ENCODE results near the gene KRT26. TPM values are rescaled to one million over a fixed set of nuclear protein-coding genes. Genes with fewer than 3 reads are reported as not detected.
"Not testable (repeated sequence)": the region's sequence is repeated elsewhere in the genome, so short reads cannot be mapped to it uniquely, and the experiment has no call there.

Gene KRT26
- total RNA-seq, 2 donors from 2014 or later, result not detected

DNA sequence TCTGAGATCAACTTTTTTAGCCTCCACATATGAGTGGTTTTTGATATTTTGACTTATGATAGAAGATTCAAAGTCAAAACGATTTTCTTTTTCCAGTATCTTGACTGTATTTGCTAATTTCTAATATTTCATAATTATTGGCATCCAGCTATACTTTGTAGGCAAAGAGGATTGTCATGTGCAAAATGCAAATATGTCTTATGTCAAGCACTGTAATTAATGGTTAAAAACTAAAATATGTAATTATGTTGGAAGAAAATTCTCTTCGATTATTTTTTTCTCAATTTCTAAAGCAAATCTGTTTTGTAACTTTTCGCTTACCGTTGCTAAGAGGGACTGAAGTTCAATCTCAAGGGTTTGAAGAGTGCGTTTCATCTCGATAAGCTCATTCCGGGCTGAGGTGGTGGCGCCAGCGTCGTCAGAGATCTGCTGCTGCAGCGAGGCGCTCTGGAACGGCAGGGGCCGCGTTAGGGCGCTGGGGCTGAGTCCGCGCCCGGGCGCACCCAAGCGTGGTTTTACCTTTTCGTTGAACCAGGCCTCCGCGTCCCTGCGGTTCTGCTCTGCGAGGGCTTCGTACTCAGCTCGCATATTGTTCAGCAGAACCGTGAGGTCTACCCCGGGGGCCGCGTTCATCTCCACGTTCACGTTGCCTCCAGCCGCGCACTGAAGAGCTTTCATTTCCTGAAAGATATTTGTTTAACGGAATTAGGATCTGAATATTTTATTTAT lies 7.3 kb upstream of the KRT26 start:
- H3K27me3 Mint-ChIP-seq, result peaks cover 41 to 66% of the 10 kb centered on the region in 2 donors
- DNase-seq (ENCODE audit: low spot score) (no peak), ATAC-seq (no peak)
- H3K4me3 Mint-ChIP-seq, result no peak overlapping the region
- no peak overlapping the region for H3K27ac Mint-ChIP-seq
- no peaks in the 10 kb centered on the region for H3K36me3 Mint-ChIP-seq
- H3K4me1 Mint-ChIP-seq (ENCODE audit: low read depth in 2 of 2), result no peaks in the 10 kb centered on the region
- H3K9me3 Mint-ChIP-seq, result no peaks in the 10 kb centered on the region

- ATAC-seq, result no peak
- no peaks in the 10 kb centered on the region for H3K36me3 Mint-ChIP-seq
- no peak overlapping the region for H3K27ac Mint-ChIP-seq
- no peak for DNase-seq (ENCODE audit: low spot score)
- peaks cover 41 to 65% of the 10 kb centered on the region in 2 donors for H3K27me3 Mint-ChIP-seq
- no peaks in the 10 kb centered on the region for H3K4me1 Mint-ChIP-seq (ENCODE audit: low read depth in 2 of 2)
- no peak overlapping the region for H3K4me3 Mint-ChIP-seq
- no peaks in the 10 kb centered on the region for H3K9me3 Mint-ChIP-seq
These were observed 6.5 kb upstream of the KRT26 start for GRCh38 chr17:40778461-40778860.

DNA sequence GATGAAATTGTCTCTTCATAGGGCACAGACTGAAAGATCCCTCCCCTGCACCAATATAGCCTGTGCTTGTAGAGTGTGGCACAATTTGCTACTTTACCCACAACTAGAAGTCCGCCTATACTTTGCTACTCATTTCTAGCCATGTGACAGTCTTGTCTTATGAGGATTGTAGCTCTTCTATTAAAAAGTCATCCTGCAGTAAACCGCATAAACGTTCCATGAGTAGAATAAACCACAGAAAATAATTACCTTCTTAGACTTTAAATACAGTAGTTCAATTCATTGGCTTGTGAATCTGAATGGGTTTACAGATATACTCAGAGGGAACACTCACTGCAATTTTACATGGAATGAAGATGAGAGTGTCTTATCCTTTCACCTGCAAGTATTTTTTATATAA lies 6.0 kb upstream of the KRT26 start:
- Mint-ChIP-seq H3K4me3 (no peak overlapping the region), H3K9me3 (no peaks in the 10 kb centered on the region), H3K27me3 (peaks cover 37 to 62% of the 10 kb centered on the region in 2 donors), H3K36me3 (no peaks in the 10 kb centered on the region), H3K4me1 (ENCODE audit: low read depth in 2 of 2) (no peaks in the 10 kb centered on the region), H3K27ac (no peak overlapping the region)
- ATAC-seq (no peak), DNase-seq (ENCODE audit: low spot score) (no peak)

DNA sequence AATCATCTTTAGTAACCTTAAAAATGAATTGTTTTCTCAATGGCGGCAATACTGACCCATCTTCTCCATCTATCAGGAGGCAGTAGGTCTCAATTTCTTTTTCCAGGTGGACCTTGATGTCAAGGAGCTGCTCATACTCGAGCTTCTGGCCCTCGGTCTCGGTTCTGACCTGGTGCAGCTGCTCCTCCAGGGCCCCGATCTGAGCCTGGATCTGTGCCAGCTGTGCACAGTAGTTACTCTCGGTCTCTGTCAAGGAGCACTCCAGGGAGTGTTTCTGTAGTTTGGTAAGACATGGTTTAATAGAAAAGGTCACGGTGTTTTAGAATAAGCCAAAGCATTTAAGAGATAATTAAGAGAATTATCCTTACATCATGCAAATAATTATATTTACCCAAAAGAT lies 5.5 kb upstream of the KRT26 start:
- H3K4me1 Mint-ChIP-seq (ENCODE audit: low read depth in 2 of 2), result no peaks in the 10 kb centered on the region
- H3K36me3 Mint-ChIP-seq, result no peaks in the 10 kb centered on the region
- ATAC-seq, result no peak
- no peak for DNase-seq (ENCODE audit: low spot score)
- H3K4me3 Mint-ChIP-seq, result no peak overlapping the region
- H3K9me3 Mint-ChIP-seq, result no peaks in the 10 kb centered on the region
- H3K27me3 Mint-ChIP-seq, result peaks cover 42 to 62% of the 10 kb centered on the region in 2 donors
- H3K27ac Mint-ChIP-seq, result no peak overlapping the region

- Mint-ChIP-seq H3K4me3 (no peak overlapping the region), H3K4me1 (ENCODE audit: low read depth in 2 of 2) (no peaks in the 10 kb centered on the region), H3K27ac (no peak overlapping the region), H3K9me3 (no peaks in the 10 kb centered on the region), H3K36me3 (no peaks in the 10 kb centered on the region), H3K27me3 (peaks cover 45 to 75% of the 10 kb centered on the region in 2 donors)
- no peak for DNase-seq (ENCODE audit: low spot score)
- no peak for ATAC-seq
These were observed 3.9 kb upstream of the KRT26 start for GRCh38 chr17:40775945-40776344.

GRCh38 chr17:40765657-40766056 lies 6.3 kb downstream of the KRT26 start:
- H3K27ac Mint-ChIP-seq, result no peak overlapping the region
- peaks cover 24 to 25% of the 10 kb centered on the region in 2 donors for H3K27me3 Mint-ChIP-seq
- H3K4me1 Mint-ChIP-seq (ENCODE audit: low read depth in 2 of 2), result no peaks in the 10 kb centered on the region
- DNase-seq (ENCODE audit: low spot score) (no peak), ATAC-seq (no peak)
- no peak overlapping the region for H3K4me3 Mint-ChIP-seq
- peaks cover 14% of the 10 kb centered on the region for H3K9me3 Mint-ChIP-seq
- H3K36me3 Mint-ChIP-seq, result peaks cover 18% of the 10 kb centered on the region

GRCh38 chr17:40763752-40764151 lies 8.2 kb downstream of the KRT26 start:
- Mint-ChIP-seq H3K9me3 (peaks cover 25% of the 10 kb centered on the region), H3K27ac (no peak overlapping the region), H3K27me3 (peaks cover 23 to 36% of the 10 kb centered on the region in 2 donors), H3K36me3 (peaks cover 34% of the 10 kb centered on the region), H3K4me1 (ENCODE audit: low read depth in 2 of 2) (no peaks in the 10 kb centered on the region), H3K4me3 (no peak overlapping the region)
- DNase-seq (ENCODE audit: low spot score) (no peak), ATAC-seq (no peak)

GRCh38 chr17:40760105-40761016 lies 11.6 kb downstream of the KRT26 start:
- Mint-ChIP-seq H3K4me3 (no peak overlapping the region), H3K4me1 (ENCODE audit: low read depth in 2 of 2) (no peaks in the 10 kb centered on the region), H3K9me3 (peaks cover 25% of the 10 kb centered on the region), H3K27me3 (peaks cover 27 to 49% of the 10 kb centered on the region in 2 donors), H3K36me3 (peaks cover 39% of the 10 kb centered on the region), H3K27ac (no peak overlapping the region)
- ATAC-seq (no peak), DNase-seq (ENCODE audit: low spot score) (no peak)

DNA sequence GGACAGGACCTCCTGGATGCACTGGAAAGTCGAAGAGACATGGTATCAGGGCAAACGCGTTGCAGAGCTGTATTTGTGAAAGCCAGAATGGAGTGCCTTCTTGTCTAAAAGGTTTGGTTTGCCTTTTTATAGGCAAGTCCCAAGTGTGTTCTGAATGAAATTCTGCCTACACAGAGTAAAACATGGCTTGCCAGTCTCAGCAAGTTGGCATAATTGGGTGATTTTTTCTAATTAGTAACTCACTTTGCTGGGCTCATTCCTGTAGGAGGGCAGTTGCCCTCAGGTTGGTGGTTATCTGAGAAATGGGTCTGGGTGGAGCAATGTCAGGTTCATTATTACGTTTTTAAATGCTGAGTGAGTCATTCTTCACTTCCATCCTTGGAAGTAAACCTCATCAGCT lies 16.8 kb downstream of the KRT26 start, which contains the start of gene KRT25:
TSS of gene KRT25 (minus strand) at position 101 of the 400 bp plus-strand sequence. CDS start at position 41, 60 bp downstream.
- Mint-ChIP-seq H3K27ac (no peak within 1 kb of the TSS), H3K4me3 (no peak within 1 kb of the TSS), H3K4me1 (ENCODE audit: low read depth in 2 of 2) (no peaks in the 10 kb centered on the region), H3K9me3 (peaks cover 9% of the 10 kb centered on the region), H3K36me3 (peaks cover 17% of the 10 kb centered on the region), H3K27me3 (peaks cover 20 to 50% of the 10 kb centered on the region in 2 donors)
- no peak for DNase-seq (ENCODE audit: low spot score)
- no peak for ATAC-seq

- no peak for DNase-seq (ENCODE audit: low spot score)
- no peak overlapping the region for H3K4me3 Mint-ChIP-seq
- peaks cover 5% of the 10 kb centered on the region for H3K36me3 Mint-ChIP-seq
- no peaks in the 10 kb centered on the region for H3K4me1 Mint-ChIP-seq (ENCODE audit: low read depth in 2 of 2)
- H3K27me3 Mint-ChIP-seq, result peaks cover 20 to 51% of the 10 kb centered on the region in 2 donors
- H3K27ac Mint-ChIP-seq, result no peak overlapping the region
- H3K9me3 Mint-ChIP-seq, result no peaks in the 10 kb centered on the region
- no peak for ATAC-seq
These were observed 18.2 kb downstream of the KRT26 start for GRCh38 chr17:40753804-40754203.

DNA sequence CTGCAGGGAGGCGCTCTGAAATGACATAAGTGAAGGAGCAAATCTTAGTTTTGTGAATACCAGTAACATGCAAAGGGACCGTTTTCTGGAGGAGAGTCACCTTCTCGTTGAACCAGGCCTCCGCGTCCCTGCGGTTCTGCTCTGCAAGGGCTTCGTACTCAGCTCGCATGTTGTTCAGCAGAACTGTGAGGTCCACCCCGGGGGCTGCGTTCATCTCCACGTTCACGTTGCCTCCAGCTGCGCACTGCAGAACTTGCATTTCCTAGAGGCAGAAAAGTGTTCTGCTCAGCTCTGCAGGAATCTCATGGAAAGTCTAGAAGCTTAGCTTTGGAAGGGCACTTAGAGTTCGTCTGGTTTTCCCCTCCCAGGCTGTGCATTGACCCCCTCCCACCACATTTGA lies 20.9 kb downstream of the KRT26 start:
- Mint-ChIP-seq H3K27me3 (peaks cover 25 to 53% of the 10 kb centered on the region in 2 donors), H3K36me3 (no peaks in the 10 kb centered on the region), H3K27ac (no peak overlapping the region), H3K4me3 (no peak overlapping the region), H3K9me3 (no peaks in the 10 kb centered on the region), H3K4me1 (ENCODE audit: low read depth in 2 of 2) (no peaks in the 10 kb centered on the region)
- DNase-seq (ENCODE audit: low spot score), result no peak
- no peak for ATAC-seq

GRCh38 chr17:40750391-40750790 lies 21.6 kb downstream of the KRT26 start:
- no peaks in the 10 kb centered on the region for H3K36me3 Mint-ChIP-seq
- H3K27ac Mint-ChIP-seq, result no peak overlapping the region
- no peak for DNase-seq (ENCODE audit: low spot score)
- no peak overlapping the region for H3K4me3 Mint-ChIP-seq
- peaks cover 28 to 56% of the 10 kb centered on the region in 2 donors for H3K27me3 Mint-ChIP-seq
- ATAC-seq, result no peak
- no peaks in the 10 kb centered on the region for H3K4me1 Mint-ChIP-seq (ENCODE audit: low read depth in 2 of 2)
- H3K9me3 Mint-ChIP-seq, result no peaks in the 10 kb centered on the region

- not testable (repeated sequence) for DNase-seq (ENCODE audit: low spot score); H3K36me3 Mint-ChIP-seq; H3K9me3 Mint-ChIP-seq; H3K4me1 Mint-ChIP-seq (ENCODE audit: low read depth in 2 of 2); H3K27ac Mint-ChIP-seq; H3K4me3 Mint-ChIP-seq; ATAC-seq
- H3K27me3 Mint-ChIP-seq, result peaks cover 33 to 69% of the 10 kb centered on the region in 2 donors
These were observed 23.3 kb downstream of the KRT26 start for GRCh38 chr17:40748666-40749065.

DNA sequence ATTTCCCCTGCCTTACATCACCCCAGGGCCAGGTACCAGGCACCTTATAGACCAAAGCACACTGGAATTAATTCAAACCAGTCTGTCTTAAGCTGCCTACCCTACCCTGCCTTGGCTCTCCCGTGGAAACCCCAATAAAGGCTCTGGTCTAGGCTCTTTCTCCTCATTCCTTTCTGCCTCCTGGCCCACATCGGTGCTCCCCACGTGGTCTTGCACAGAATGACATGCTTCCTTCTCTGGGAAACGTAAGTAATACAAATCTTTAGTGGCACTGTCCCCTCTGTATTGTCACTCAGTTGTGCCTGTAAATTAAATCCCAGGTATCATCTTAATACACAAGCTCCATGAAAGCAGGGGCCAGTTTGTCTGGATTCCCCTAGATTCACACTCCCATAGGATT lies 33.4 kb downstream of the KRT26 start:
- H3K27ac Mint-ChIP-seq, result no peak overlapping the region
- H3K9me3 Mint-ChIP-seq, result peaks cover 4% of the 10 kb centered on the region
- DNase-seq (ENCODE audit: low spot score) (no peak), ATAC-seq (no peak)
- H3K36me3 Mint-ChIP-seq, result peaks cover 6% of the 10 kb centered on the region
- no peaks in the 10 kb centered on the region for H3K4me1 Mint-ChIP-seq (ENCODE audit: low read depth in 2 of 2)
- H3K4me3 Mint-ChIP-seq, result no peak overlapping the region
- H3K27me3 Mint-ChIP-seq, result peaks cover 35 to 50% of the 10 kb centered on the region in 2 donors

Data from natural killer cell treated with Interleukin-12 subunit alpha and Interleukin-12 subunit beta and Interleukin-15 and Interleukin-18, amount 100 ng/mL, for 72 hours (primary cell).